ENCODE data around the gene RAB8B.

DNA sequence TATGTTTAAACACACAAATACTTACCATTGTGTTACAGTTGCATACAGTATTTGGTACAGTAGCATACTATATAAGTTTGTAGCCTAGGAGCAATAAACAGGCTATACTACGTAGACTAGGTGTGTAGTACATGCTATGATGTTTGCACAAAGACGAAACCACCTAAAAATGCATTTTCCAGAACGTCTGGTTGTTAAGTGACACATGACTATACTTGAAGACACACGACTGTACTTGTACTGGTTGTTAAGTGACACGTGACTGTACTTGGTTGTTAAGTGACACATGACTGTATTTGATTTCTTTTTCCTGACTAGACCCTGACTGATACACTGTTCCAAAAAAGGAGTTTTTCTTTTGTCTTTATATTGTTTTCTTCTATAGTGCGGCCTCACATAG, 34.1 kb downstream of the RAB8B start:
- TF ChIP-seq ZNF785 (tag by site-specific recombination; IDR thresholded peaks at IDR 0.05) (no peak), ZNF514 (tag by site-specific recombination; IDR thresholded peaks at IDR 0.05) (no peak), GLI4 (tag by site-specific recombination; IDR thresholded peaks at IDR 0.05) (no peak), ZNF610 (tag by site-specific recombination; IDR thresholded peaks at IDR 0.05; ENCODE audit: borderline replicate concordance) (no peak), ZNF677 (tag by site-specific recombination; IDR thresholded peaks at IDR 0.05) (no peak), ZNF561 (tag by site-specific recombination; IDR thresholded peaks at IDR 0.05; ENCODE audit: borderline replicate concordance) (no peak), YY1 (tag by site-specific recombination; IDR thresholded peaks at IDR 0.05) (no peak), ZBTB8A (tag by site-specific recombination; IDR thresholded peaks at IDR 0.05) (no peak), ZNF138 (tag by site-specific recombination; IDR thresholded peaks at IDR 0.05; ENCODE audit: borderline replicate concordance) (no peak)
- TF ChIP-seq, protein P1, sequence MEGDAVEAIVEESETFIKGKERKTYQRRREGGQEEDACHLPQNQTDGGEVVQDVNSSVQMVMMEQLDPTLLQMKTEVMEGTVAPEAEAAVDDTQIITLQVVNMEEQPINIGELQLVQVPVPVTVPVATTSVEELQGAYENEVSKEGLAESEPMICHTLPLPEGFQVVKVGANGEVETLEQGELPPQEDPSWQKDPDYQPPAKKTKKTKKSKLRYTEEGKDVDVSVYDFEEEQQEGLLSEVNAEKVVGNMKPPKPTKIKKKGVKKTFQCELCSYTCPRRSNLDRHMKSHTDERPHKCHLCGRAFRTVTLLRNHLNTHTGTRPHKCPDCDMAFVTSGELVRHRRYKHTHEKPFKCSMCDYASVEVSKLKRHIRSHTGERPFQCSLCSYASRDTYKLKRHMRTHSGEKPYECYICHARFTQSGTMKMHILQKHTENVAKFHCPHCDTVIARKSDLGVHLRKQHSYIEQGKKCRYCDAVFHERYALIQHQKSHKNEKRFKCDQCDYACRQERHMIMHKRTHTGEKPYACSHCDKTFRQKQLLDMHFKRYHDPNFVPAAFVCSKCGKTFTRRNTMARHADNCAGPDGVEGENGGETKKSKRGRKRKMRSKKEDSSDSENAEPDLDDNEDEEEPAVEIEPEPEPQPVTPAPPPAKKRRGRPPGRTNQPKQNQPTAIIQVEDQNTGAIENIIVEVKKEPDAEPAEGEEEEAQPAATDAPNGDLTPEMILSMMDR (tag by site-specific recombination; IDR thresholded peaks at IDR 0.05): no peak
- TF ChIP-seq, protein P2, sequence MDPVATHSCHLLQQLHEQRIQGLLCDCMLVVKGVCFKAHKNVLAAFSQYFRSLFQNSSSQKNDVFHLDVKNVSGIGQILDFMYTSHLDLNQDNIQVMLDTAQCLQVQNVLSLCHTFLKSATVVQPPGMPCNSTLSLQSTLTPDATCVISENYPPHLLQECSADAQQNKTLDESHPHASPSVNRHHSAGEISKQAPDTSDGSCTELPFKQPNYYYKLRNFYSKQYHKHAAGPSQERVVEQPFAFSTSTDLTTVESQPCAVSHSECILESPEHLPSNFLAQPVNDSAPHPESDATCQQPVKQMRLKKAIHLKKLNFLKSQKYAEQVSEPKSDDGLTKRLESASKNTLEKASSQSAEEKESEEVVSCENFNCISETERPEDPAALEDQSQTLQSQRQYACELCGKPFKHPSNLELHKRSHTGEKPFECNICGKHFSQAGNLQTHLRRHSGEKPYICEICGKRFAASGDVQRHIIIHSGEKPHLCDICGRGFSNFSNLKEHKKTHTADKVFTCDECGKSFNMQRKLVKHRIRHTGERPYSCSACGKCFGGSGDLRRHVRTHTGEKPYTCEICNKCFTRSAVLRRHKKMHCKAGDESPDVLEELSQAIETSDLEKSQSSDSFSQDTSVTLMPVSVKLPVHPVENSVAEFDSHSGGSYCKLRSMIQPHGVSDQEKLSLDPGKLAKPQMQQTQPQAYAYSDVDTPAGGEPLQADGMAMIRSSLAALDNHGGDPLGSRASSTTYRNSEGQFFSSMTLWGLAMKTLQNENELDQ (tag by site-specific recombination; IDR thresholded peaks at IDR 0.05; ENCODE audit: low read depth): no peak
